HepG2 (cell line): Measurements from ENCODE around the gene ERBB3. TPM values are rescaled to one million over a fixed set of nuclear protein-coding genes. Genes with fewer than 3 reads are reported as not detected.
A peak's percentile ranks its signal among the peaks of the same experiment; 100 is the strongest.

Experiments
- ATAC-seq: fragments of 200-7000 bp; cut with Tn5 transposase; 3 replicates; pipeline ENCODE4 v1.9.1; 2020; ENCODE audit warnings: mild to moderate bottlenecking, moderate library complexity
- BruUV-seq: library from RNA; stranded (reverse); fragments of 400-500 nt; replicated peaks from 2 replicates; lab custom pipeline; 2021; lab: Mats Ljungman, UMichigan
- CTCF ChIA-PET: fragments of 300-600 bp; formaldehyde crosslinking; extraction: SDS; loops from one replicate; lab custom pipeline; 2021; ENCODE audit warnings: low total read pairs, inconsistent platforms, low intra/inter-chr PET ratio; lab: Yijun Ruan, JAX
- POLR2A ChIA-PET: fragments of 350-600 bp; sonication (Branson Sonifier 250); formaldehyde crosslinking; loops from one replicate; lab custom pipeline; 2020; ENCODE audit warnings: antibody characterized with exemption, inconsistent platforms; lab: Yijun Ruan, JAX
- DNase-seq: peaks from one replicate; pipeline ENCODE4 v3.0.0-alpha.2; 2015; ENCODE audit warnings: low spot score
- FAIRE-seq: peaks from 3 replicates; lab custom pipeline; 2011; peaks lifted over from hg19 to GRCh38; lab: Jason Lieb, UNC
- H2AFZ ChIP-seq: one replicate; pipeline ENCODE4 v1.6.1; 2011; ENCODE audit warnings: low read length, inconsistent platforms
- H3K27ac ChIP-seq: fragments of 300-600 bp; 3 replicates; pipeline ENCODE4 v1.8.0; 2011; ENCODE audit warnings: mixed run types, mild to moderate bottlenecking, mixed read lengths, low read length, inconsistent platforms; ENCODE audit not compliant: insufficient read depth; ENCODE audit errors: extremely low read length
- H3K27me3 ChIP-seq, 2 experiments: fragments of 200-600 bp in 1 of 2; 2 replicates in 1 of 2; 3 replicates in 1 of 2; pipeline versions ENCODE4 v1.6.0 to v1.8.0; 2011; ENCODE audit warnings: low read length in 2 of 2, mild to moderate bottlenecking in 2 of 2, moderate library complexity in 2 of 2, inconsistent platforms in 1 of 2; ENCODE audit not compliant: insufficient read depth in 2 of 2, control insufficient read depth in 1 of 2
- H3K36me3 ChIP-seq, 2 experiments: fragments of 200-600 bp in 1 of 2; replicated peaks in 1 of 2; 2 replicates in 1 of 2; 3 replicates in 1 of 2; pipeline versions ENCODE4 v1.5.1 to v1.8.0; 2011; ENCODE audit warnings: low read length in 2 of 2, inconsistent platforms in 1 of 2; ENCODE audit not compliant: insufficient read depth in 2 of 2, control insufficient read depth in 1 of 2
- H3K4me1 ChIP-seq: 2 replicates; pipeline ENCODE4 v1.5.1; 2012; ENCODE audit warnings: low read length, inconsistent platforms; ENCODE audit not compliant: insufficient read depth
- H3K4me2 ChIP-seq: 2 replicates; pipeline ENCODE4 v1.6.0; 2011; ENCODE audit warnings: low read depth, low read length, inconsistent platforms
- H3K4me3 ChIP-seq, 3 experiments: fragments of 200-600 bp in 1 of 3; sonication (generic), shearing (Covaris generic) in 1 of 3; replicated peaks in 1 of 3; 2 replicates each; pipeline ENCODE4 v1.5.1; 2011 to 2016; ENCODE audit warnings: low read length in 3 of 3, inconsistent platforms in 2 of 3, low read depth in 2 of 3, mild to moderate bottlenecking in 2 of 3, control low read depth in 1 of 3, mixed read lengths in 1 of 3; ENCODE audit not compliant: insufficient read depth in 1 of 3
- H3K79me2 ChIP-seq: one replicate; pipeline ENCODE4 v1.6.1; 2011; ENCODE audit warnings: low read length, inconsistent platforms; ENCODE audit not compliant: insufficient read depth
- H3K9ac ChIP-seq: 2 replicates; pipeline ENCODE4 v1.6.0; 2011; ENCODE audit warnings: mild to moderate bottlenecking, low read depth, low read length, inconsistent platforms; ENCODE audit not compliant: insufficient read depth
- H3K9me3 ChIP-seq: 2 replicates; pipeline ENCODE4 v1.5.1; 2012; ENCODE audit warnings: mild to moderate bottlenecking, low read length
- H4K20me1 ChIP-seq: 2 replicates; pipeline ENCODE4 v1.6.0; 2011; ENCODE audit warnings: inconsistent platforms, mild to moderate bottlenecking, low read length, moderate library complexity; ENCODE audit not compliant: insufficient read depth
- HBP1 ChIP-seq: IDR thresholded peaks from 2 replicates; pipeline ENCODE4 v1.6.1; 2016; ENCODE audit warnings: low read depth, control low read depth
- MAFF ChIP-seq: IDR thresholded peaks from 2 replicates; pipeline ENCODE4 v1.6.1; 2011; ENCODE audit warnings: low read depth, low read length, improper control_type of control experiment
- MAFK ChIP-seq, 2 experiments: IDR thresholded peaks in 1 of 2; conservative IDR thresholded peaks in 1 of 2; 2 replicates each; pipeline ENCODE4 v1.6.1; 2011; ENCODE audit warnings: improper control_type of control experiment in 2 of 2, low read length in 2 of 2
- ZBTB38 ChIP-seq: sonication (generic); formaldehyde crosslinking; IDR thresholded peaks from 2 replicates; pipeline ENCODE4 v1.5.1; 2020; ENCODE audit warnings: mild to moderate bottlenecking, missing genetic modification reagents
- ZFP82 ChIP-seq: sonication (generic); formaldehyde crosslinking; IDR thresholded peaks from 2 replicates; pipeline ENCODE4 v1.5.1; 2020; ENCODE audit warnings: mild to moderate bottlenecking, missing genetic modification reagents, borderline replicate concordance
- ZNF572 ChIP-seq: sonication (generic); formaldehyde crosslinking; IDR thresholded peaks from 2 replicates; pipeline ENCODE4 v1.5.1; 2020; ENCODE audit warnings: mild to moderate bottlenecking, missing genetic modification reagents
- WGBS: methylation state at CpG from one replicate; pipeline ENCODE4 v1.1.6; 2017; ENCODE audit warnings: low lambda C conversion rate; 5-methylcytosine and 5-hydroxymethylcytosine counted together
- in situ Hi-C: cut with HindIII; loops from 2 replicates; pipeline ENCODE4 v1.10.0; 2017; ENCODE audit warnings: low pct_unique_long_range_greater_than_20kb; ENCODE audit not compliant: extremely low pct_ligation_motif_present
- intact Hi-C: fragments of 100-400 bp; cut with micrococcal nuclease; formaldehyde crosslinking; loops from one replicate; pipeline ENCODE4 v1.10.0; 2022; ENCODE audit not compliant: unreplicated experiment
- polyA plus RNA-seq, 8 experiments: library from polyadenylated mRNA; depleted of rRNA in 3 of 8; stranded (reverse) in 7 of 8; unstranded in 1 of 8; fragments of >200 nt; fragmentation: Illumina TruSeq in 4 of 8; extraction: Trizol in 4 of 8; gene quantifications; 2 replicates each; pipeline versions ENCODE4 v1.2.1 to v1.2.3, GENCODE V29; 2011 to 2016; ENCODE audit warnings: low read depth in 4 of 8, missing spikeins in 1 of 8, mixed read lengths in 1 of 8; ENCODE audit not compliant: insufficient read depth in 1 of 8
- total RNA-seq, 5 experiments: library from RNA; depleted of rRNA; stranded (reverse); fragments of >200 nt; fragmentation: Illumina TruSeq; extraction: Trizol; gene quantifications; 2 replicates each; pipeline ENCODE4 v1.2.3, GENCODE V29; 2016; ENCODE audit warnings: low read depth in 1 of 5
- TF ChIP-seq, protein P1 (sequence below), 2 experiments: sonication (generic) in 1 of 2; formaldehyde crosslinking in 1 of 2; IDR thresholded peaks; 2 replicates each; pipeline versions ENCODE4 v1.6.1 to v1.9.0; 2014 to 2022; ENCODE audit warnings: antibody characterized with exemption in 1 of 2, borderline replicate concordance in 1 of 2, inconsistent platforms in 1 of 2, low read depth in 1 of 2, missing genetic modification reagents in 1 of 2

The ERBB3 gene
- total and polyA plus RNA-seq, 2 of the 13 experiments (the other 11 are each of a cell fraction or from before 2014, with no cell fraction given): 93.6 to 358 TPM

- H3K79me2 ChIP-seq: peaks cover 15% of the 10 kb centered on the region
- 95% methylated on average over 17 of the region's 17 CpGs for WGBS
These were observed 40.3 kb downstream of the ERBB3 start for GRCh38 chr12:56120158-56120846.

More at GRCh38 chr12:56120158-56120846, 40.3 kb downstream of the ERBB3 start:
- no peak for ATAC-seq
- no peak overlapping the region for H3K9ac ChIP-seq
- peaks cover 71% of the 10 kb centered on the region for H3K4me1 ChIP-seq
- H3K4me2 ChIP-seq: no peak overlapping the region
- peak overlapping the region; percentile 28 for H3K27ac ChIP-seq
- POLR2A ChIA-PET: interaction anchor here (0.6 to 6.2 kb wide), 12 partner anchors 8 to 240 kb away, joined by 3 to 128 read pairs (median 6); partner anchors contain the start of genes ERBB3, ESYT1, MYL6 and PA2G4
- H3K27me3 ChIP-seq: no peaks in the 10 kb centered on the region; a peak in 1 of 5 replicates
- H3K4me3 ChIP-seq: no peak overlapping the region
- intact Hi-C loops: no loop called here
- CTCF ChIA-PET: interaction anchor here (1.7 to 3.2 kb wide), 2 partner anchors 69 to 104 kb away, joined by 12 to 49 read pairs; partner anchors contain the start of genes NABP2 and SMARCC2
- H2AFZ ChIP-seq: no peak overlapping the region
- BruUV-seq: no TSS peak
- H3K9me3 ChIP-seq: no peaks in the 10 kb centered on the region
- TF ChIP-seq ZBTB38 (CRISPR knock-in tag): peak; percentile 13; the same call in 1 of the 2 replicates
- TF ChIP-seq ZFP82 (CRISPR knock-in tag): no peak
- TF ChIP-seq HBP1: no peak
- peak; percentile 37; the same call in 1 of the 2 replicates for TF ChIP-seq MAFF
- TF ChIP-seq ZNF572 (CRISPR knock-in tag): no peak
- TF ChIP-seq MAFK (conservative IDR thresholded peaks at IDR 0.05 in 1 of 2, IDR thresholded peaks at IDR 0.05 in 1 of 2; ENCODE audit: low read length in 2 of 2): peak; percentile 31 to 57; a peak in 3 of 4 replicates
- TF ChIP-seq, protein P1, sequence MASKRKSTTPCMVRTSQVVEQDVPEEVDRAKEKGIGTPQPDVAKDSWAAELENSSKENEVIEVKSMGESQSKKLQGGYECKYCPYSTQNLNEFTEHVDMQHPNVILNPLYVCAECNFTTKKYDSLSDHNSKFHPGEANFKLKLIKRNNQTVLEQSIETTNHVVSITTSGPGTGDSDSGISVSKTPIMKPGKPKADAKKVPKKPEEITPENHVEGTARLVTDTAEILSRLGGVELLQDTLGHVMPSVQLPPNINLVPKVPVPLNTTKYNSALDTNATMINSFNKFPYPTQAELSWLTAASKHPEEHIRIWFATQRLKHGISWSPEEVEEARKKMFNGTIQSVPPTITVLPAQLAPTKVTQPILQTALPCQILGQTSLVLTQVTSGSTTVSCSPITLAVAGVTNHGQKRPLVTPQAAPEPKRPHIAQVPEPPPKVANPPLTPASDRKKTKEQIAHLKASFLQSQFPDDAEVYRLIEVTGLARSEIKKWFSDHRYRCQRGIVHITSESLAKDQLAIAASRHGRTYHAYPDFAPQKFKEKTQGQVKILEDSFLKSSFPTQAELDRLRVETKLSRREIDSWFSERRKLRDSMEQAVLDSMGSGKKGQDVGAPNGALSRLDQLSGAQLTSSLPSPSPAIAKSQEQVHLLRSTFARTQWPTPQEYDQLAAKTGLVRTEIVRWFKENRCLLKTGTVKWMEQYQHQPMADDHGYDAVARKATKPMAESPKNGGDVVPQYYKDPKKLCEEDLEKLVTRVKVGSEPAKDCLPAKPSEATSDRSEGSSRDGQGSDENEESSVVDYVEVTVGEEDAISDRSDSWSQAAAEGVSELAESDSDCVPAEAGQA (IDR thresholded peaks at IDR 0.05; ENCODE audit: low read depth): no peak
- TF ChIP-seq, protein P1 (CRISPR knock-in tag; IDR thresholded peaks at IDR 0.05; ENCODE audit: borderline replicate concordance): no peak
- TF ChIP-seq, all 625 proteins: peak for 3
- H3K36me3 ChIP-seq: 0 out of 5 replicates have a peak, but pooled peaks cover 0 to 4% of the 10 kb centered on the region in 2 experiments
- H4K20me1 ChIP-seq: no peaks in the 10 kb centered on the region
- FAIRE-seq (no peak), DNase-seq (no peak)
- in situ Hi-C loops: loop anchor here (5.0 kb wide), 1 partner anchor 37 kb away; the partner anchor contains the start of gene MYL6
